Neural progenitor cell (in vitro differentiated cells): ENCODE results near the gene SINHCAF.
"Not testable (repeated sequence)": the region's sequence is repeated elsewhere in the genome, so short reads cannot be mapped to it uniquely, and the experiment has no call there.

Source experiments
- CTCF ChIP-seq: fragments of 200-600 bp; sonication (generic); IDR thresholded peaks from 2 replicates; pipeline ENCODE4 v1.5.1; 2017; ENCODE audit warnings: antibody characterized with exemption, mild to moderate bottlenecking
- EZH2 ChIP-seq: fragments of 200-600 bp; sonication (generic); IDR thresholded peaks from 2 replicates; pipeline ENCODE4 v1.6.1; 2017; ENCODE audit warnings: antibody characterized with exemption, mild to moderate bottlenecking, moderate library complexity

- not testable (repeated sequence) for TF ChIP-seq CTCF, EZH2
Observed at GRCh38 chr12:31273794-31274193, 52.2 kb downstream of the SINHCAF start.
